Measurements from ENCODE around the gene IQCH.

Gene IQCH

DNA sequence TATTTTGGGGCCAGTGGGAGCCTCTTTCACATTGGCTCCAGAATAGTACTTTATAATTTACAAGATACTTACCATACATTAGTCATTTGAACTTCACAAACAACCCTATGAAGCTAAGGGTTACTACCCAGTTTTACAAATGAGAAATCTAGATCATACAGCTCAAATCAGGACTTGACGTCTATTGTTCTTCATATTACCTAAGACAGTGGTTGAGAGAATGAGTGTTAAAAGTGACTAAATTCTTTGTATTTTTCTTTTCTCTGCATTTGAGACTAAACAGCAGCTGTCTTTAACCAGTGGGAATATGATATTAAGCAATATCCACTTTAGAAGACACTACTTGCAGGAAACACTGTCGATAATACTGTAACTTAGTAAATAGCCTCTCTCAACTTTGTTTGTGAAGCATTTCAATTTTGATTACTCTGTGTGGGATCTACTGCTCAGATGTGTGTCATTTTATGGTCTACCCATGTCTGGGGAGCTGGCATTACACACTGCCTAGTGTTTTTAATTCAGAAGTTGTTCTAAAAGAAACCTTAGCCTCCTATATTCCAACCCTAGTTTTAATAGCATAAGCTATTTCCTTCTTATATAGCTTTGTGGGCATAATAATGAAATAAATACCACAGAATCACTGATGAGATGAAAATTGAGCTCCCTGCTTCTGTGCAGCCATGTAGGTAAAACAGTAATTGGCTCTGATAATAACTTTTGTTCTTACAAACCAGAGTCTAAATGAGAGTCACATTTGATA lies 45.9 kb downstream of the IQCH start:
- WGBS (ENCODE audit: insufficient coverage, insufficient read length): no CpG with 5 or more reads among the region's 2 CpGs
- Histone ChIP-seq H3K4me3 (ENCODE audit: low read length) (no peak overlapping the region), H3K27me3 (ENCODE audit: control insufficient read depth, insufficient read depth, low read length) (no peaks in the 10 kb centered on the region), H3K9me3 (ENCODE audit: control insufficient read depth, insufficient read depth, low read length) (no peaks in the 10 kb centered on the region), H3K4me1 (ENCODE audit: control insufficient read depth, insufficient read depth, low read length) (peaks cover 2% of the 10 kb centered on the region), H3K36me3 (ENCODE audit: control insufficient read depth, insufficient read depth, low read length) (no peaks in the 10 kb centered on the region), H3K27ac (ENCODE audit: low read length) (no peak overlapping the region)
- no peak for DNase-seq (ENCODE audit: low read depth, low spot score)

DNA sequence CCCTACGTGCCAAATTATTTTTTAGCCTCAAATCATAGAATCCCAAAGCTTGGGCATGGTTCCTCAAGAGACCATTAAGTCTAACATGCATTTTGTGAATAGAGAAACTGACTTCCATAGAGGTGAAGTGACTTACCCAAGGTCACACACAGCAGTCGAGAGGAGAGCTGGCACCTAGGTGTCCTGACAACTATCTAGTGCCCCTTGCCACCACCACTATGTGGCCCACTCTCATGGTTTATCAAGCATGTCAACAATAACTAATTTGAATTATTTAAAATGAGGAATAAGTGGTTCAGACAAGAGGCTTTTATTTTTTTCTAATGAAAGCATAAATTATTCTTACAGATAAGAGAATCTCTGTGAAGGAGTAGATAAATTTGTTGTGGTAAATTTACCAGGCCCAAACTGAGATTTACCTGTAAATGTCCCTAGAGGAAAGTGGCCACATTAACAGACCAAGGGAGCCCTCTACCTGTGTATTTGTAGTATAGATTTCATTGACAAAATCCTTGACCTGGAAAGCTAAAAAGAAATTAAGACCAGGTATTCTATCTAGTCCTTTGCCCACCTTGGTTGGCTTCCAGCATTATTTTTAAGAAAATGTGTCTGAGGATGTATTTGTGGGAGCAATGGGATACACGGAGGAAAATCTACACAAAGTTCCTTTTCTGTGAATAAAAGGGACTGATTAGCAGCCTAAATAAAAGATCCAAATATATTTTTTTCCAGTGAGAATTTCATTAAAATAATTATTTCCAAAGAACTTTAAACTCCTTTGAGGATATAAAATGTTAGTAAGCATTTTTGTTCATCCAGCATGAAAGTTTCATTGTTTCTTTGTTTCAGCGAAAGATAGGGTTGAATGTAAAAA lies 49.1 kb downstream of the IQCH start:
- Histone ChIP-seq H3K27ac (ENCODE audit: low read length) (no peak overlapping the region), H3K4me1 (ENCODE audit: control insufficient read depth, insufficient read depth, low read length) (no peaks in the 10 kb centered on the region), H3K27me3 (ENCODE audit: control insufficient read depth, insufficient read depth, low read length) (no peaks in the 10 kb centered on the region), H3K9me3 (ENCODE audit: control insufficient read depth, insufficient read depth, low read length) (no peaks in the 10 kb centered on the region), H3K4me3 (ENCODE audit: low read length) (no peak overlapping the region), H3K36me3 (ENCODE audit: control insufficient read depth, insufficient read depth, low read length) (no peaks in the 10 kb centered on the region)
- DNase-seq (ENCODE audit: low read depth, low spot score): peak; percentile 11
- no CpG with 5 or more reads among the region's 4 CpGs for WGBS (ENCODE audit: insufficient coverage, insufficient read length)

DNA sequence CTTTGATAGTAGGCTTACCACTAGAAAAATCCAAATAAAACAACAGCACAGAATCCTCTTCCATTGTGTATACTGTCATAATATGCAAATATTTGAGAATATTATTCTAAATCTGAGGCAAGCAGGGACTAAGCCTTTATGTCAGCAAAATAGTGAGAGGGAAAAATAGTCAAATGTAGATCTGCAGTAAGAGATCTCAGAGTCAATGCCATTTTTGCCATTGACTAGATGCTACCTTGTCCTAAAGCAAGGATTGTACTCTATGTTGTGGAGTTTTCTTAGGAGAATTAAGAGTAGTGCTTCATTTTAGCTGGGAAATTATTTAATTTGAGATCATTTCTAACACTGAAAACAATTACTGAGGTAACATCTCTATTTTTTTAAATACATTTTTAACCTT lies 50.2 kb downstream of the IQCH start:
- Histone ChIP-seq H3K4me1 (ENCODE audit: control insufficient read depth, insufficient read depth, low read length) (no peaks in the 10 kb centered on the region), H3K27me3 (ENCODE audit: control insufficient read depth, insufficient read depth, low read length) (no peaks in the 10 kb centered on the region), H3K4me3 (ENCODE audit: low read length) (no peak overlapping the region), H3K27ac (ENCODE audit: low read length) (no peak overlapping the region), H3K36me3 (ENCODE audit: control insufficient read depth, insufficient read depth, low read length) (no peaks in the 10 kb centered on the region), H3K9me3 (ENCODE audit: control insufficient read depth, insufficient read depth, low read length) (no peaks in the 10 kb centered on the region)
- no peak for DNase-seq (ENCODE audit: low read depth, low spot score)

DNA sequence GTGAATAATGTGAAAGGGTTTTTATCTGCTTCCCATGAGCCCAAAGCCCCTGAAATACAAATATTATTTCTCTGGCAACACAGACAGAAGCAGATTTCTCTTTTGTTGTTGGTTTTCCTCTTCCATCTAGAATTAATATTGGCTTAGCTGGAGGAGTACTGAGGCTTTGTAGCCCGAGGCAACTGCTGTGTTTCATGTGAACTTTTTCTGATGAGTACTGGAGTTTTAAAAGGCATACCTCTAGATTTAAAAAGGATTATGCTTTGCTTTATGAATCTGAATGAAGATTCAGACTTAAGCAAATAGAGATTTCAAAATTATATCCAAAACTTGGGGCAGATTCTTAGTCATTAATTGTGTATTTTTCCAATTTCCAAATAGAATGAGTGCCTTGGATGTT lies 50.9 kb downstream of the IQCH start:
- no CpG with 5 or more reads among the region's 1 CpG for WGBS (ENCODE audit: insufficient coverage, insufficient read length)
- Histone ChIP-seq H3K4me1 (ENCODE audit: control insufficient read depth, insufficient read depth, low read length) (no peaks in the 10 kb centered on the region), H3K4me3 (ENCODE audit: low read length) (no peak overlapping the region), H3K27ac (ENCODE audit: low read length) (no peak overlapping the region), H3K9me3 (ENCODE audit: control insufficient read depth, insufficient read depth, low read length) (no peaks in the 10 kb centered on the region), H3K36me3 (ENCODE audit: control insufficient read depth, insufficient read depth, low read length) (no peaks in the 10 kb centered on the region), H3K27me3 (ENCODE audit: control insufficient read depth, insufficient read depth, low read length) (no peaks in the 10 kb centered on the region)
- DNase-seq (ENCODE audit: low read depth, low spot score): no peak

DNA sequence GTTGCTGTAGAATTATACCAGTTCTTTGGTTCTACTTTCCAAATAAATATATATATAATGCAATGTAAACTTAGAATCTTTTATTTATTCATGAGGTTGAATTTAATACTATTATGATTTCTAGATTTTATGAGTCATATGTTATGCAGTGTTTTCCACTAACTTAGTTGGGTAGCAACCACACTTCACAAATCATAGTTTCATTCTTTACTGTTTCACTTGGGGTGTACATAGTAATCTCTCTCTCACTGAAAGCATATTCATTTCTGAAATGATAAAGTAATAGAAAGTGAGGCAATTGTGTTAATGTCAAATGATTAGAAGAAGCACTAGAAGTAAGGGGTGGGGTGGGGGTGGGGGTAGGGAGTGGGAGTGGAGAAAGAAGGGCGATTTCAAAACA lies 52.6 kb downstream of the IQCH start:
- Histone ChIP-seq H3K36me3 (ENCODE audit: control insufficient read depth, insufficient read depth, low read length) (no peaks in the 10 kb centered on the region), H3K27me3 (ENCODE audit: control insufficient read depth, insufficient read depth, low read length) (no peaks in the 10 kb centered on the region), H3K27ac (ENCODE audit: low read length) (no peak overlapping the region), H3K4me1 (ENCODE audit: control insufficient read depth, insufficient read depth, low read length) (no peaks in the 10 kb centered on the region), H3K9me3 (ENCODE audit: control insufficient read depth, insufficient read depth, low read length) (no peaks in the 10 kb centered on the region), H3K4me3 (ENCODE audit: low read length) (no peak overlapping the region)
- DNase-seq (ENCODE audit: low read depth, low spot score): no peak
- no CpG with 5 or more reads among the region's 1 CpG for WGBS (ENCODE audit: insufficient coverage, insufficient read length)

DNA sequence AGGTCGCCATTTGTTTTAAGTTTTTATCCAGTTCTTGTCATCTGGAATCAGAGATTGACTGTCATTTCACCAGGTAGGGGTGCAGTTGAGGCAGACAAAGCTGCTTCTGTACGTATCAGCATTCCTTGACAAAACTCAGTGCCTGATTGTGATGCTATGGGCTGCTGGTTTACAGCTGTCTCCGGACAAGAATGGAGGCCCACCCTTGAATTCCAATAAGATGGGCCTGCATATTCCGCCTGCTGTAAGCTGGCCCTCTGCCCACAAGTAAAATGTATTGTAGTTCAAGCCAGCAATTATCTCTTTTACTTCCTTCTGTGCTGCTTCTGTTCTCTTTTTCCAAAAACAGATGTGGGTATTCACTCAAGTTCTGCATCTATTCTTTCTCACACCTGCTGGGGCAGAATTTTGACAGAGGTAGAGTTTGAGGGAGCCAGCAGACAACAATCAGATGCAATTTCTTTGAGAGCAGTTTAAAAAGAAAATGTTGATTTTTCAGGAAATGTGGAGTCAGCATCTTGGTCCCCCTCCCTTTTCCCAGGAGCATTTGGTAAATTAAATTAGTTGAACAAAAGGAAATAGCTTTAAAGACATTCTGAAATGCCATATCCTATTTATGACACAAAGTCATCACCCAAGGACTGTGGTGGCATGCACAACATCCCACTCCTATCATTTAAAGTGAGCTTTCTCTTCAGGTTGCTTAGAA lies 53.5 kb downstream of the IQCH start:
- DNase-seq (ENCODE audit: low read depth, low spot score): no peak
- no CpG with 5 or more reads among the region's 4 CpGs for WGBS (ENCODE audit: insufficient coverage, insufficient read length)

DNA sequence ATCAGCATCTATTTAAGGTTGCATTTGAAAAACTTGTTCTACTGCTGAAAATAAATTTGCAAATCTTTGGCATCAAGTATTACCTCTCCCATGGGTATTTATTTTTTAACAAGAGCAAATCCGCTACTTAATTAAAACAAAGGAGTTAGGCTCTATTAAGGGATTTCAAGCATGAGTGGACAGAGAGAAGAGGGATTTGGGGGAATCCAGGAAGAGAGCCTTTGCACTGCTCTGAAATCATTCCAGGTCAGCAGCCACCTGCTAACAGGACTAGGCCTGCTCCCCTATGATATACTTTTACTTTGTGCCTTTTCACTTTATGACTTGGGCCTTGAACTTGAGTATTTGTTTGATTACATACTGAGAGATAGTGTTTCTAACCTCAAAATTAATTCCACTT lies 57.1 kb downstream of the IQCH start:
- no peak overlapping the region for H3K4me3 ChIP-seq (ENCODE audit: low read length)
- H3K36me3 ChIP-seq (ENCODE audit: control insufficient read depth, insufficient read depth, low read length): no peaks in the 10 kb centered on the region
- DNase-seq (ENCODE audit: low read depth, low spot score): no peak
- H3K27ac ChIP-seq (ENCODE audit: low read length): no peak overlapping the region
- H3K4me1 ChIP-seq (ENCODE audit: control insufficient read depth, insufficient read depth, low read length): no peaks in the 10 kb centered on the region
- no peaks in the 10 kb centered on the region for H3K9me3 ChIP-seq (ENCODE audit: control insufficient read depth, insufficient read depth, low read length)
- no peaks in the 10 kb centered on the region for H3K27me3 ChIP-seq (ENCODE audit: control insufficient read depth, insufficient read depth, low read length)
- WGBS (ENCODE audit: insufficient coverage, insufficient read length): no CpG with 5 or more reads among the region's 1 CpG

More for the DNA sequence above, 53.5 kb downstream of the IQCH start:
- Histone ChIP-seq H3K4me3 (ENCODE audit: low read length) (no peak overlapping the region), H3K27ac (ENCODE audit: low read length) (no peak overlapping the region), H3K36me3 (ENCODE audit: control insufficient read depth, insufficient read depth, low read length) (no peaks in the 10 kb centered on the region), H3K9me3 (ENCODE audit: control insufficient read depth, insufficient read depth, low read length) (no peaks in the 10 kb centered on the region), H3K27me3 (ENCODE audit: control insufficient read depth, insufficient read depth, low read length) (no peaks in the 10 kb centered on the region), H3K4me1 (ENCODE audit: control insufficient read depth, insufficient read depth, low read length) (no peaks in the 10 kb centered on the region)

DNA sequence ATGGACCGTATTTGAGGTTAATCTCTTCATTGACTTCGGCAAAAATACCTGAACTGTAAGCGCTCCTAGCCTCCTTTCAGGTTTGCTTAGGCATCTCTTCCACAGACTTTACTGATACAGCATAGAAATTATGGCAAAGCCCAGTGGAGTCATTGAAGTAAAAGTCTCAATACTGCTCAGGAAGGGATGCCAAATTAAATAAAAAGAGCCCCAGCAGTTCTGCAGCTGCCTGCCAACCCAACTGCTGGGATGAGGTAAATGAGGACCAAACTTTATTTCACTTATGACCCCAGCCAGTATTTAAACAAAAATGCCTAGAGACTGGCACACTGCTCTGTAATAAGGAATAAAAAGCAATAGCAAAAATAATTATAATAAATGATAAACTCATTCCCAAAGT lies 65.4 kb downstream of the IQCH start:
- H3K9me3 ChIP-seq (ENCODE audit: control insufficient read depth, insufficient read depth, low read length): no peaks in the 10 kb centered on the region
- no peak for DNase-seq (ENCODE audit: low read depth, low spot score)
- H3K4me3 ChIP-seq (ENCODE audit: low read length): no peak overlapping the region
- H3K27me3 ChIP-seq (ENCODE audit: control insufficient read depth, insufficient read depth, low read length): no peaks in the 10 kb centered on the region
- no peaks in the 10 kb centered on the region for H3K36me3 ChIP-seq (ENCODE audit: control insufficient read depth, insufficient read depth, low read length)
- H3K4me1 ChIP-seq (ENCODE audit: control insufficient read depth, insufficient read depth, low read length): no peaks in the 10 kb centered on the region
- WGBS (ENCODE audit: insufficient coverage, insufficient read length): no CpG with 5 or more reads among the region's 3 CpGs
- no peak overlapping the region for H3K27ac ChIP-seq (ENCODE audit: low read length)

DNA sequence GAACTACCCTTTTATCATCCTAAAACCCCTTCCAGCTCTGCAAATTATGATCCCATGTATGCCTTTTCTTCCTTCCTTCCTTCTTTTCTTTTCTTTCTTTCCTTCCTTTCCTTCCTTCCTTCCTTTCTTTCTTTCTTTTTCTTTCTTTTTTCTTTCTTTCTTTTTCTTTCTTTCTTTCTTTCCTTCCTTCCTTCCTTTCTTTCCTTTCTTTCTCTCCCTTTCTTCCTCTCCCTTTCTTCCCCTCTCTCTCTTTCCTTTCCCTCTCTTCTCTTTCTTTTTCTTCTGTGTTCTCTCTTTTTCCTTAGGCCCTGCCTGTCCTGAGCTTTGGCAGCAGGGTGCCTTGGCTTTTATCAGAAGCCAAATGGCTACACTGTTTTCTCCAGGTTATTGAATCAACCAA lies 66.8 kb downstream of the IQCH start:
- Histone ChIP-seq H3K36me3 (ENCODE audit: control insufficient read depth, insufficient read depth, low read length) (no peaks in the 10 kb centered on the region), H3K27me3 (ENCODE audit: control insufficient read depth, insufficient read depth, low read length) (no peaks in the 10 kb centered on the region), H3K9me3 (ENCODE audit: control insufficient read depth, insufficient read depth, low read length) (no peaks in the 10 kb centered on the region), H3K27ac (ENCODE audit: low read length) (no peak overlapping the region), H3K4me1 (ENCODE audit: control insufficient read depth, insufficient read depth, low read length) (no peaks in the 10 kb centered on the region), H3K4me3 (ENCODE audit: low read length) (no peak overlapping the region)
- no peak for DNase-seq (ENCODE audit: low read depth, low spot score)

DNA sequence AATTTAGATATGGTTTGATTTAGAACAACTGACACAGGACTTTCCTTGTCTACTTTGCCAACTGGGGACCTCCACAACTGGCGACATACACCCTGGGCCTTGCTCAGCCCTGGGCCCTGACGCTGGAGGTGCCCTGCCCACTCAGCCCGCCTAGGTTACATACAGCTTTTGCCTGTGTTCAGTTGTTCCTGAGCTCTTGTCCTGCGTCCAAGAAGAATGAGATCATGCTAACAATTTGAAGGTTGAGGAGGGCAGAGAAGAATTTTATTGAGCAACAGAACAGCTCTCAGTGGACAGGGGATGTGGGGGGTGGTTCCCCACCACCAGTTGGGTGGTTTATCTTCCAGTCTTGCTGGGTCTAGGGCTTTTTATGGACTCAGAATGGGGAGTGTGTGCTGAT lies 67.9 kb downstream of the IQCH start:
- Histone ChIP-seq H3K27me3 (ENCODE audit: control insufficient read depth, insufficient read depth, low read length) (no peaks in the 10 kb centered on the region), H3K4me1 (ENCODE audit: control insufficient read depth, insufficient read depth, low read length) (no peaks in the 10 kb centered on the region), H3K27ac (ENCODE audit: low read length) (no peak overlapping the region), H3K4me3 (ENCODE audit: low read length) (no peak overlapping the region), H3K36me3 (ENCODE audit: control insufficient read depth, insufficient read depth, low read length) (no peaks in the 10 kb centered on the region), H3K9me3 (ENCODE audit: control insufficient read depth, insufficient read depth, low read length) (no peaks in the 10 kb centered on the region)
- no peak for DNase-seq (ENCODE audit: low read depth, low spot score)
- WGBS (ENCODE audit: insufficient coverage, insufficient read length): no CpG with 5 or more reads among the region's 4 CpGs

All from iPS DF 6.9 (cell line).